Activated naive CD8-positive, alpha-beta T cell (primary cell): ENCODE data around the gene GPRC6A.
"Not testable (repeated sequence)": the region's sequence is repeated elsewhere in the genome, so short reads cannot be mapped to it uniquely, and the experiment has no call there.

Experiments used
- H3K27ac Mint-ChIP-seq: one replicate; pipeline ENCODE4 v1.8.0; 2021; ENCODE audit warnings: mixed read lengths
- H3K27me3 Mint-ChIP-seq: one replicate; pipeline ENCODE4 v1.8.0; 2021; ENCODE audit warnings: mixed read lengths
- H3K36me3 Mint-ChIP-seq: one replicate; pipeline ENCODE4 v1.8.0; 2021; ENCODE audit warnings: mixed read lengths
- H3K4me1 Mint-ChIP-seq: one replicate; pipeline ENCODE4 v1.8.0; 2021; ENCODE audit warnings: low read depth, mixed read lengths
- H3K4me3 Mint-ChIP-seq: one replicate; pipeline ENCODE4 v1.8.0; 2021; ENCODE audit warnings: mild to moderate bottlenecking, mixed read lengths
- H3K9me3 Mint-ChIP-seq: one replicate; pipeline ENCODE4 v1.8.0; 2021; ENCODE audit warnings: low read depth, mixed read lengths

Gene GPRC6A

GRCh38 chr6:116828983-116829382 lies at the start of gene GPRC6A:
GPRC6A (minus strand) TSS chr6:116829083; CDS start chr6:116829013, 70 bp downstream.
- H3K4me1 Mint-ChIP-seq, result no peaks in the 10 kb centered on the region
- H3K9me3 Mint-ChIP-seq, result peaks cover 6% of the 10 kb centered on the region
- no peak within 1 kb of the TSS for H3K4me3 Mint-ChIP-seq
- no peak within 1 kb of the TSS for H3K27ac Mint-ChIP-seq
- peaks cover 2% of the 10 kb centered on the region for H3K27me3 Mint-ChIP-seq
- H3K36me3 Mint-ChIP-seq, result no peaks in the 10 kb centered on the region

DNA sequence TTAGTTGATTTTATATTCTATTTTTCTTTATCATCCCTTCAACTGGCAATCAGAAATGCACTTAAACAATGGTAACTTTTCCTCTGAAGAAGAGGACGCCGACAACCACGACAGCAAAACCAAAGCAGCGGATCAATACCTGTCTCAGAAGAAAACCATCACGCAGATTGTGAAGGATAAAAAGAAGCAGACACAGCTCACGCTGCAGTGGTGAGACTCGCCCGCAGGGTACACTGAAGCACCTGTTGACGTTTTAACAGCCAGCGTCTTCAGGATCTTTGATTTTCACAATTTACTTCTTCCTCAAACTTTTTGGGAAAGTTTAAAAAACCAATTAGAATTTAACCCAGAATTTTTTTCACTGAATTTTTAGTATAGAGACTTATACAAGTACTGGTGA lies 48.9 kb upstream of the GPRC6A start:
- H3K4me3 Mint-ChIP-seq, result peak overlapping the region; percentile 48
- H3K27me3 Mint-ChIP-seq, result peaks cover 23% of the 10 kb centered on the region
- peaks cover 14% of the 10 kb centered on the region for H3K4me1 Mint-ChIP-seq
- H3K36me3 Mint-ChIP-seq, result peaks cover 5% of the 10 kb centered on the region
- no peaks in the 10 kb centered on the region for H3K9me3 Mint-ChIP-seq
- no peak overlapping the region for H3K27ac Mint-ChIP-seq

- Mint-ChIP-seq H3K36me3 (peaks cover 5% of the 10 kb centered on the region), H3K4me1 (peaks cover 14% of the 10 kb centered on the region), H3K4me3 (peak within 1 kb of the TSS; percentile 65), H3K27ac (no peak within 1 kb of the TSS), H3K27me3 (peaks cover 26% of the 10 kb centered on the region), H3K9me3 (no peaks in the 10 kb centered on the region)
Observed at GRCh38 chr6:116876635-116877611, 48.0 kb upstream of the GPRC6A start, which contains the start of gene RFX6. RFX6 (plus strand) TSS chr6:116877242; CDS start chr6:116877276, 34 bp downstream.

DNA sequence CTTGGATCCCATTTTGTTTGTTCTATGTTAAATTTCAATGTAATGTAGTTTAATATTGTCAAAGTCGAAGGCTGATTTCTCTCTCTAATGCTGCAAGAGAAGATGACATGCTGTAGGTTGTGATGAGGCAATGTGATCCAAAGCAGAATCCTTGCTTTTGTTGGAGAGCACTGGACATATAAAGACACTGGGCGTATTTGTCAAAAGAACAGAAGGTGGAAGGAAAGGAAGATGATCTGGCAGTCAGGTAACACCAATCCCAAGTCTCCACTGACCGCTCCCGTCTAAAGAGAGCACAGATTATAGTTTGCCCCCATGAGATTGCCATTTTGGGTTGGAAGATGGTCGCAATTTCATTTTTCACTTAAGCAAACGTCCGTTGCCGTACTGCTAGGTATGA lies 47.2 kb upstream of the GPRC6A start:
- Mint-ChIP-seq H3K4me1 (peaks cover 14% of the 10 kb centered on the region), H3K36me3 (peaks cover 5% of the 10 kb centered on the region), H3K27me3 (peaks cover 26% of the 10 kb centered on the region), H3K27ac (no peak overlapping the region), H3K9me3 (no peaks in the 10 kb centered on the region), H3K4me3 (peak overlapping the region; percentile 57)

DNA sequence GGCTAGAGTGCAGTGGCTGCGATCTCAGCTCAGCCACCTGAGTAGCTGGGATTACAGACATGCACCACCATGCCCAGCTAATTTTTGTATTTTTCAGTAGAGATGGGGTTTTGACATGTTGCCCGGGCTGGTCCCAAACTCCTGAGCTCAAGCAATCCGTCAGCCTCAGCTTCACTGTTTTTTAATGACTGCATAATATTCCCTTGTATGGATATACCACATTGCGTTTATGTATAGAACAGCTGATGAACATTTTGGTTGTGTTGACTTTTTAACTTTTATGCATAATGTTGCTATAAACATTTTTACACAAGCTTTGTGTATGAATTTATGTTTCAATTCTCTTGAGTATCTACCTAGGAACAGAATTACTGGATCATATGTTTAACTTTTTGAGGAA lies 43.9 kb upstream of the GPRC6A start:
- no peak overlapping the region for H3K4me3 Mint-ChIP-seq
- peaks cover 12% of the 10 kb centered on the region for H3K4me1 Mint-ChIP-seq
- peaks cover 21% of the 10 kb centered on the region for H3K27me3 Mint-ChIP-seq
- no peaks in the 10 kb centered on the region for H3K9me3 Mint-ChIP-seq
- peaks cover 5% of the 10 kb centered on the region for H3K36me3 Mint-ChIP-seq
- no peak overlapping the region for H3K27ac Mint-ChIP-seq

DNA sequence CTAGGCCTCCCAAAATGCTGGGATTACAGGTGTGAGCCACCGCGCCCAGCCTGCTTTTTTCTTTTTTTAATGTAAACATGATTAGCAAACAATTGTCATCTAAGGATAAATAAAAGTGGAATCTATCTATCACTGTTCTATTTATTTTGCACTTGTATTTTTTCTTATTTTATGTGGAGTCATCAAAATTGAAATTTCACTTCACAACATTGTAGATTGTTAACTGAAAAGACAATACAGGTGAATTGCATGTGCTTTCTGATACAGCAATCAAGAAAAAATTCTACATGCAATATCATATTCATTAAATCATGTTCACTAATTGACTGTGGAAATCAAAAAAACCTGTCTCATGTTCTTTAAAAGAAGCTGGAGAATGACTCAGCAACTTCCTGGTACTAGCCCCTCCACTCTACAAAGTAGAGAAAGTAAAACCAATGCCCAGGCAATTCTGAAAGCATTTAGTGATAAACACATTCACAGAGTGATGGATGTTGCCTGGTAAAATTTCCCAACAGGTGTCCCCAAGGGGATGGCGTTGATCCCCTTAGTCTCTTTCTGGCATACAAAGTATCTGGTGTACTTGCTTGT lies 37.5 kb upstream of the GPRC6A start:
- Mint-ChIP-seq H3K9me3 (peaks cover 6% of the 10 kb centered on the region), H3K36me3 (no peaks in the 10 kb centered on the region), H3K27ac (no peak overlapping the region), H3K4me1 (no peaks in the 10 kb centered on the region), H3K27me3 (peaks cover 3% of the 10 kb centered on the region), H3K4me3 (no peak overlapping the region)

DNA sequence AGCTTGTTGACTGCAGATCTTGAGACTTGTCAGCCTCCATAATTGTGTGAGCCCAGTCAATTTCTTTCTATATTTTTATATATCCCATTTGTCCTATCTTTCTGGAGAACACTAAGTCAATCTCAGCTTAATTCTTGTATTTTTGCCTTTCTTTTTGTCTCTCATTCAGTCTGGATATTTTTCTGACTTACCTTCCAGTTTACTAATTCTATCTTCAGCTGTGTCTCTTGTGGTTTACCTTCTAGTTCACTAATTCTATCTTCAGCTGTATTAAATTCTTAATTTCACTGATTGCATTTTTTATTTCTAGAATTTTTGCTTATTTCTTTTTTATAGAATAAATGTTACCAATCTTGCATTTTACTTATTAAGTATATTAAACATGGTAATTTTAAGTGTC lies 30.4 kb upstream of the GPRC6A start:
- Mint-ChIP-seq H3K9me3 (peaks cover 28% of the 10 kb centered on the region), H3K36me3 (no peaks in the 10 kb centered on the region), H3K4me1 (no peaks in the 10 kb centered on the region)

DNA sequence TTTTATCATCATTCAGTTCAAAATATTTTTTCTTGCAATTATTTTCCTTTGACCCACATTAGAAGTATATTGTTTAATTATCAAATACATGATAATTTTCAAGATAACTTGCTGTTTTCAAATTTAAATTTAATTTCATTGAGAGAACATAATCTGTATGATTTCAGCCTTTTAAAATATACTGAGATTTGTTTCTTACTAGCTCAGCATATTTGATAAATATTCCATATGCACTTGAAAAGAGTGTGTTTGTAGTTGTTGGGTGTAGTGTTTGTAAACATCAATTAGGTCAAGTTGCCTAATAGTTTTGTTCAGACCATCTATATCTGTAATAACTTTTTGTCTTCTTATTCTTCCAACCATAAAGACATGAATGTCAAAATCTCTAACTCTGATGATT lies 29.2 kb upstream of the GPRC6A start:
- H3K9me3 Mint-ChIP-seq, result peaks cover 28% of the 10 kb centered on the region
- H3K4me3 Mint-ChIP-seq, result no peak overlapping the region
- H3K36me3 Mint-ChIP-seq, result no peaks in the 10 kb centered on the region
- no peaks in the 10 kb centered on the region for H3K4me1 Mint-ChIP-seq
- H3K27me3 Mint-ChIP-seq, result peaks cover 2% of the 10 kb centered on the region
- H3K27ac Mint-ChIP-seq, result no peak overlapping the region

More for the DNA sequence above, 30.4 kb upstream of the GPRC6A start:
- H3K27me3 Mint-ChIP-seq, result peaks cover 2% of the 10 kb centered on the region
- no peak overlapping the region for H3K4me3 Mint-ChIP-seq
- H3K27ac Mint-ChIP-seq, result no peak overlapping the region

GRCh38 chr6:116847227-116847626 lies 18.3 kb upstream of the GPRC6A start:
- H3K27ac Mint-ChIP-seq, result no peak overlapping the region
- no peaks in the 10 kb centered on the region for H3K4me1 Mint-ChIP-seq
- no peaks in the 10 kb centered on the region for H3K9me3 Mint-ChIP-seq
- H3K4me3 Mint-ChIP-seq, result no peak overlapping the region
- peaks cover 10% of the 10 kb centered on the region for H3K27me3 Mint-ChIP-seq
- no peaks in the 10 kb centered on the region for H3K36me3 Mint-ChIP-seq

- no peaks in the 10 kb centered on the region for H3K36me3 Mint-ChIP-seq
- no peak overlapping the region for H3K4me3 Mint-ChIP-seq
- H3K27me3 Mint-ChIP-seq, result peaks cover 5% of the 10 kb centered on the region
- H3K4me1 Mint-ChIP-seq, result no peaks in the 10 kb centered on the region
- H3K27ac Mint-ChIP-seq, result no peak overlapping the region
- H3K9me3 Mint-ChIP-seq, result no peaks in the 10 kb centered on the region
Observed at GRCh38 chr6:116842459-116842858, 13.6 kb upstream of the GPRC6A start.

DNA sequence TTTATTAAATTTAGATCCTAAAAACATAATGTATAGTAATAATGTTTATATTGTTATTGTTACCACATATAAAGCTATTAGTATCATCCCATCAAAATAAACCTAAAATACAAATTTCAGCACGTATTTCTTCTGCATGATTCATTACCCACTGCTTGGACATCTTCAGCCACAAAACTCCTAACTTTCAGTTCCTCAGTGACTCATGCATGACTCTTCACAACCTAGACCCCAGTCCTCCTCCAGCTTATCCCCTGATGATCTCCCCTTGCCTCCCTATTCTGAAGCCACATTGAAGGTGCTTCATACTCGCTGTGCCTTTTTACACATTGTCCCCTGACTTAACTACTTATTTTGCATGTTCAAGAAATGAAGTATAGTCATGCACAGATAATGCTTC lies 11.2 kb upstream of the GPRC6A start:
- H3K9me3 Mint-ChIP-seq, result no peaks in the 10 kb centered on the region
- peaks cover 3% of the 10 kb centered on the region for H3K27me3 Mint-ChIP-seq
- no peak overlapping the region for H3K4me3 Mint-ChIP-seq
- no peaks in the 10 kb centered on the region for H3K36me3 Mint-ChIP-seq
- no peaks in the 10 kb centered on the region for H3K4me1 Mint-ChIP-seq
- no peak overlapping the region for H3K27ac Mint-ChIP-seq

DNA sequence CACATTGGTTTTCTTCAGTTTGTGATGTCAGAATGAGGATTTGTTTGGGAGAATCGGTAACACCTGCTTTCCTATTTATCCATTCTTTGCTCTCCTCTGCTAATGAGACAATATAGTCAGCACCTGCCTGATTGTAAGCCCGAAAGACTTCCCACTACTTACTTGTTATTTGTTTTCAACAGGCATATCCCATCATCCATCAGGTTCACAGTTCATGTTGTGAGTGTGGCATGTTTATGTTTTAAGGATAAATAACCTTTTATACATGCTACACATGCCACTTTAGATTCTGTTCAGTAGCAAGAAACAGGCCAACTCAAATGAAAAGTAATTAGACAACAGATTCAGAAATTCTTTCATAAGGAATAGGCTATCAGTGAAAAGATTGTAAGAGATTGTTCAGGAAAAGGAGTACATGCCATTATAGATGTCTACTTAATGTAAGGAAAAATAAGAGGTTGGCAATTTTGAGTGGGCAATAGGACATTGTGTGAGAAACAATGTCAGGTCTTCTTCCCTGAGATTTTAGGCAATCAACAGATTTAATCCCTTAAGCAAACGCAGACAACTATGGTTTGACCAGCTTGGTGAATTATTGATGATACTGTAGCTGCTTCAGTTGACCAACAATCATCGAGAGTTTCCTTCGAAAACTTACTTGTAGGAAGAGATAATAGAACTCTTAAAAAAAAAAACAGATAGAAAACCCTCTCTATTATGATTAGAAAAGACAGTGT lies 7.9 kb upstream of the GPRC6A start:
- Mint-ChIP-seq H3K27ac (no peak overlapping the region), H3K27me3 (peaks cover 6% of the 10 kb centered on the region), H3K36me3 (no peaks in the 10 kb centered on the region), H3K4me3 (no peak overlapping the region), H3K9me3 (no peaks in the 10 kb centered on the region), H3K4me1 (no peaks in the 10 kb centered on the region)

GRCh38 chr6:116834526-116834925 lies 5.6 kb upstream of the GPRC6A start:
- not testable (repeated sequence) for H3K4me1 Mint-ChIP-seq, H3K4me3 Mint-ChIP-seq, H3K9me3 Mint-ChIP-seq, H3K36me3 Mint-ChIP-seq, H3K27me3 Mint-ChIP-seq, H3K27ac Mint-ChIP-seq

DNA sequence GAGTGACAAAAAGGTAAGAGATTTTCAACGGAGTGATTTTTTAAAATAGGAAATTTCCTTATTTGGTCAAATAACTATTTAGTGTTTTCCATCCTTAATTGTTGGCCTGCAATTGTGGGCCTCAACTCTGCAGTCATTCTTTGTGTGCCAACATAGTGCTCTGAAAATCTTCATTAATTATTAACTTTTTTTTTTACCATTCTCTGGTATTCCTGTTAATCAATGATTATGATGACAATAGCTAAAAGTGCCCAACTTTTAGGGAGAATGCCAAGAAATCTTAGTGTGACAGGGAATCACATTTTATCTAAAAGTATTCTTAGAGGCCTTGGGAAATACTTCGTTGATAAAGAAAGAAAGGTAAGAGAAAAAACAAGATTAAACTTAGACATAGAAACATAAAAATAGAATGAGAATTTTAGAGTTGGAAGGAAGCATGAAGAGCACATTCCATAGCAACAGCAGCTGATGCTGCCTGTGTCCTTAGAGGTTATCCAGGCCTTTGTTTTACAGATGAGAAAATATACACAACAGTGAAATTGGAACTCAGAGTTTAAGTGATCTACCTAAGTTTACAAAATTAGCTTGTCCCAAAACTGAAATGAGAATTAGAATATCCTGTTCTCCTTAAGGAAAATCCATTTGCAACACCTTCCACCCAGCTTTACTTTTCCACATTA lies 1.2 kb downstream of the GPRC6A start:
- no peak overlapping the region for H3K27ac Mint-ChIP-seq
- H3K4me1 Mint-ChIP-seq, result no peaks in the 10 kb centered on the region
- no peak overlapping the region for H3K4me3 Mint-ChIP-seq
- peaks cover 2% of the 10 kb centered on the region for H3K36me3 Mint-ChIP-seq
- no peaks in the 10 kb centered on the region for H3K27me3 Mint-ChIP-seq
- peaks cover 18% of the 10 kb centered on the region for H3K9me3 Mint-ChIP-seq
